ENCODE data around the gene BAZ1B. TPM values are rescaled to one million over a fixed set of nuclear protein-coding genes. Genes with fewer than 3 reads are reported as not detected.

The BAZ1B gene
- total RNA-seq, 1 donor from 2014 or later, result 85.8 TPM

GRCh38 chr7:73452999-73453635 is 69.0 kb downstream of the BAZ1B start:
- Mint-ChIP-seq H3K9me3 (no peaks in the 10 kb centered on the region), H3K36me3 (peaks cover 41% of the 10 kb centered on the region), H3K27ac (no peak overlapping the region), H3K27me3 (ENCODE audit: insufficient read depth, low read depth) (no peaks in the 10 kb centered on the region), H3K4me3 (no peak overlapping the region), H3K4me1 (no peaks in the 10 kb centered on the region)
- H3K4me1 ChIP-seq, result no peaks in the 10 kb centered on the region
- peaks cover 21% of the 10 kb centered on the region for H4K20me1 ChIP-seq (ENCODE audit: low read depth)
- H3K27me3 ChIP-seq, result no peaks in the 10 kb centered on the region
- H3K9ac ChIP-seq, result no peak overlapping the region
- H3K9me3 ChIP-seq (ENCODE audit: low read depth), result no peaks in the 10 kb centered on the region
- DNase-seq (ENCODE audit: low spot score), result no peak
- no peak overlapping the region for H3K4me3 ChIP-seq
- H3K79me2 ChIP-seq (ENCODE audit: low read depth), result peaks cover 20% of the 10 kb centered on the region
- peaks cover 53% of the 10 kb centered on the region for H3F3A ChIP-seq (ENCODE audit: low read depth)
- TF ChIP-seq CTCF (IDR thresholded peaks at IDR 0.05), result no peak
- peak overlapping the region; percentile 1 for H3K27ac ChIP-seq
- no peak overlapping the region for H2AFZ ChIP-seq (replicated peaks)
- H3K4me2 ChIP-seq, result no peak overlapping the region
- peaks cover 13% of the 10 kb centered on the region for H3K36me3 ChIP-seq

- H3F3A ChIP-seq (ENCODE audit: low read depth), result peaks cover 48% of the 10 kb centered on the region
- H3K9ac ChIP-seq, result no peak overlapping the region
- Mint-ChIP-seq H3K4me3 (no peak overlapping the region), H3K27ac (no peak overlapping the region), H3K4me1 (no peaks in the 10 kb centered on the region), H3K27me3 (ENCODE audit: insufficient read depth, low read depth) (no peaks in the 10 kb centered on the region), H3K9me3 (no peaks in the 10 kb centered on the region), H3K36me3 (peaks cover 37% of the 10 kb centered on the region)
- no peak overlapping the region for H3K27ac ChIP-seq
- H2AFZ ChIP-seq (replicated peaks), result no peak overlapping the region
- H3K9me3 ChIP-seq (ENCODE audit: low read depth), result no peaks in the 10 kb centered on the region
- H3K4me2 ChIP-seq, result no peak overlapping the region
- H3K4me3 ChIP-seq, result no peak overlapping the region
- H3K36me3 ChIP-seq, result peaks cover 13% of the 10 kb centered on the region
- TF ChIP-seq CTCF (IDR thresholded peaks at IDR 0.05), result peak; percentile 99
- TF ChIP-seq EZH2 (IDR thresholded peaks at IDR 0.05), result no peak
- H3K27me3 ChIP-seq, result no peaks in the 10 kb centered on the region
- peak; percentile 57 for DNase-seq (ENCODE audit: low spot score)
- no peaks in the 10 kb centered on the region for H3K4me1 ChIP-seq
- peaks cover 24% of the 10 kb centered on the region for H4K20me1 ChIP-seq (ENCODE audit: low read depth)
- H3K79me2 ChIP-seq (ENCODE audit: low read depth), result peaks cover 20% of the 10 kb centered on the region
Measured at GRCh38 chr7:73451780-73452398, 70.2 kb downstream of the BAZ1B start.

GRCh38 chr7:73449422-73449821 is 72.7 kb downstream of the BAZ1B start:
- Mint-ChIP-seq H3K27me3 (ENCODE audit: insufficient read depth, low read depth) (no peaks in the 10 kb centered on the region), H3K9me3 (no peaks in the 10 kb centered on the region), H3K36me3 (peaks cover 40% of the 10 kb centered on the region), H3K4me1 (no peaks in the 10 kb centered on the region), H3K27ac (no peak overlapping the region), H3K4me3 (no peak overlapping the region)
- H3F3A ChIP-seq (ENCODE audit: low read depth), result peaks cover 25% of the 10 kb centered on the region
- H3K36me3 ChIP-seq, result peaks cover 5% of the 10 kb centered on the region
- H3K79me2 ChIP-seq (ENCODE audit: low read depth), result peaks cover 17% of the 10 kb centered on the region
- H3K4me1 ChIP-seq, result no peaks in the 10 kb centered on the region
- no peaks in the 10 kb centered on the region for H3K27me3 ChIP-seq
- H3K9ac ChIP-seq, result no peak overlapping the region
- no peak overlapping the region for H2AFZ ChIP-seq (replicated peaks)
- no peak for DNase-seq (ENCODE audit: low spot score)
- TF ChIP-seq CTCF (IDR thresholded peaks at IDR 0.05) (no peak), EZH2 (IDR thresholded peaks at IDR 0.05) (no peak), EZH2phosphoT487 (IDR thresholded peaks at IDR 0.05) (no peak)
- H3K9me3 ChIP-seq (ENCODE audit: low read depth), result no peaks in the 10 kb centered on the region
- no peak overlapping the region for H3K4me3 ChIP-seq
- H3K27ac ChIP-seq, result no peak overlapping the region
- H3K4me2 ChIP-seq, result no peak overlapping the region
- peaks cover 25% of the 10 kb centered on the region for H4K20me1 ChIP-seq (ENCODE audit: low read depth)

Measured in neural progenitor cell (in vitro differentiated cells).